ENCODE measurements around the gene TMEM30B.

DNA sequence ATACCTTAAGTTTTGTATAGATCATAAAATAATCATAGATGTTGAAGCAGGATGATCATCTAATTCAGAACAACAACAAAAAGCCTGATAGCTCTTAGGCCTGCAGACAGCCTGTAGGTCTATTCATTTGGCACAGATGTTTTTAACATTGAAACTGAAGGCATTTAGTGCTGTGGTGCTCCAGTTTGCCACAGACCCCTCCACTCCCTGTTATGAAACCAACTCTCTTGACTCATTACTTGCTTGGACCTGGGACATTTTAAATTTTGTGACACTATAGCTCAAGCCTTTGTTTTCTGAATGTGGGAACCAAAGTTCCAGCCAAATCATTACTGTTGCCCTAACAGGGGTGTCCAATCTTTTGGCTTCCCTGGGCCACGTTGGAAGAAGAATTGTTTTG lies 49.4 kb upstream of the TMEM30B start:
- TF ChIP-seq, protein P1, sequence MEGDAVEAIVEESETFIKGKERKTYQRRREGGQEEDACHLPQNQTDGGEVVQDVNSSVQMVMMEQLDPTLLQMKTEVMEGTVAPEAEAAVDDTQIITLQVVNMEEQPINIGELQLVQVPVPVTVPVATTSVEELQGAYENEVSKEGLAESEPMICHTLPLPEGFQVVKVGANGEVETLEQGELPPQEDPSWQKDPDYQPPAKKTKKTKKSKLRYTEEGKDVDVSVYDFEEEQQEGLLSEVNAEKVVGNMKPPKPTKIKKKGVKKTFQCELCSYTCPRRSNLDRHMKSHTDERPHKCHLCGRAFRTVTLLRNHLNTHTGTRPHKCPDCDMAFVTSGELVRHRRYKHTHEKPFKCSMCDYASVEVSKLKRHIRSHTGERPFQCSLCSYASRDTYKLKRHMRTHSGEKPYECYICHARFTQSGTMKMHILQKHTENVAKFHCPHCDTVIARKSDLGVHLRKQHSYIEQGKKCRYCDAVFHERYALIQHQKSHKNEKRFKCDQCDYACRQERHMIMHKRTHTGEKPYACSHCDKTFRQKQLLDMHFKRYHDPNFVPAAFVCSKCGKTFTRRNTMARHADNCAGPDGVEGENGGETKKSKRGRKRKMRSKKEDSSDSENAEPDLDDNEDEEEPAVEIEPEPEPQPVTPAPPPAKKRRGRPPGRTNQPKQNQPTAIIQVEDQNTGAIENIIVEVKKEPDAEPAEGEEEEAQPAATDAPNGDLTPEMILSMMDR (IDR thresholded peaks at IDR 0.05) = no peak
- TF ChIP-seq POLR2A (IDR thresholded peaks at IDR 0.05) = no peak

All from adrenal gland (tissue), 5 donors.